Panc1 (cell line): ENCODE data around the gene DAB2IP. TPM values are rescaled to one million over a fixed set of nuclear protein-coding genes. Genes with fewer than 3 reads are reported as not detected.

Source experiments
- ATAC-seq: fragments of 200-7000 bp; cut with Tn5 transposase; 2 replicates; pipeline ENCODE4 v1.9.1; 2020; ENCODE audit warnings: mild to moderate bottlenecking, moderate library complexity
- BruUV-seq: library from RNA; stranded (reverse); fragments of 400-500 nt; replicated peaks from 2 replicates; lab custom pipeline; 2021; lab: Mats Ljungman, UMichigan
- CTCF ChIA-PET: fragments of 300-600 bp; sonication (Branson Sonifier 250); formaldehyde crosslinking; loops from one replicate; lab custom pipeline; 2022; ENCODE audit warnings: antibody characterized with exemption; lab: Charles Lee
- POLR2A ChIA-PET: fragments of 300-600 bp; sonication (Branson Sonifier 250); formaldehyde crosslinking; loops from one replicate; lab custom pipeline; 2022; ENCODE audit warnings: antibody characterized with exemption; lab: Charles Lee
- DNase-seq: peaks from one replicate; pipeline ENCODE4 v3.0.0-alpha.2; 2010; ENCODE audit warnings: low read depth, low spot score
- H3K27ac ChIP-seq: 2 replicates; pipeline ENCODE4 v1.5.1; 2011; ENCODE audit warnings: mild to moderate bottlenecking, low read length, inconsistent platforms
- H3K27me3 ChIP-seq: fragments of 200-500 bp; sonication (Bioruptor generic); 2 replicates; pipeline ENCODE4 v1.6.0; 2014; ENCODE audit warnings: low read length, inconsistent platforms; ENCODE audit not compliant: control insufficient read depth, insufficient read depth
- H3K36me3 ChIP-seq: fragments of 200-500 bp; sonication (Bioruptor generic); 2 replicates; pipeline ENCODE4 v1.5.1; 2014; ENCODE audit warnings: inconsistent platforms, mild to moderate bottlenecking, low read length, moderate library complexity; ENCODE audit not compliant: control insufficient read depth, insufficient read depth
- H3K4me1 ChIP-seq: 2 replicates; pipeline ENCODE4 v1.5.1; 2011; ENCODE audit warnings: inconsistent platforms, mild to moderate bottlenecking, low read length, moderate library complexity; ENCODE audit not compliant: control insufficient read depth, insufficient read depth
- H3K4me3 ChIP-seq, 2 experiments: 2 replicates each; pipeline ENCODE4 v1.5.1; 2011 to 2012; ENCODE audit warnings: low read depth in 2 of 2, low read length in 2 of 2, mild to moderate bottlenecking in 2 of 2, inconsistent platforms in 1 of 2, moderate library complexity in 1 of 2
- H3K9me3 ChIP-seq: fragments of 200-500 bp; sonication (Bioruptor generic); 2 replicates; pipeline ENCODE4 v1.5.1; 2014; ENCODE audit warnings: low read depth, mild to moderate bottlenecking, inconsistent platforms, low read length, moderate library complexity; ENCODE audit not compliant: control insufficient read depth, insufficient read depth
- POLR2AphosphoS5 ChIP-seq: IDR thresholded peaks from 2 replicates; pipeline ENCODE4 v1.6.1; 2012; ENCODE audit warnings: mild to moderate bottlenecking, low read depth, low read length, moderate library complexity
- SIN3A ChIP-seq: IDR thresholded peaks from 2 replicates; pipeline ENCODE4 v1.6.1; 2012; ENCODE audit warnings: low read depth, mild to moderate bottlenecking, low read length, moderate library complexity, borderline replicate concordance; ENCODE audit not compliant: insufficient read depth
- TCF7L2 ChIP-seq: IDR thresholded peaks from 2 replicates; pipeline ENCODE4 v1.6.1; 2011; ENCODE audit warnings: mild to moderate bottlenecking, low read depth, low read length, inconsistent platforms
- in situ Hi-C: cut with HindIII; loops from 2 replicates; pipeline ENCODE4 v1.10.0; 2016; ENCODE audit warnings: low sequenced_read_pairs, low pct_unique_long_range_greater_than_20kb
- intact Hi-C: fragments of 100-400 bp; cut with micrococcal nuclease; formaldehyde crosslinking; loops from one replicate; pipeline ENCODE4 v1.10.0; 2022; ENCODE audit not compliant: unreplicated experiment
- total RNA-seq: library from RNA; stranded (reverse); gene quantifications from one replicate; pipeline ENCODE4 v1.2.1, GENCODE V29; 2021; ENCODE audit not compliant: unreplicated experiment
- TF ChIP-seq, protein P1 (sequence below), 2 experiments: IDR thresholded peaks; 2 replicates each; pipeline ENCODE4 v1.6.1; 2011 to 2012; ENCODE audit warnings: low read depth in 2 of 2, control low read depth in 1 of 2, low read length in 1 of 2, mild to moderate bottlenecking in 1 of 2, moderate library complexity in 1 of 2; ENCODE audit not compliant: insufficient read depth in 1 of 2
- TF ChIP-seq, protein P2 (sequence below): fragments of 450-650 bp; IDR thresholded peaks from 2 replicates; pipeline ENCODE4 v1.5.1; 2017; ENCODE audit warnings: mild to moderate bottlenecking

DAB2IP gene
- total RNA-seq, 1 experiment from 2014 or later: 18.4 TPM

DNA sequence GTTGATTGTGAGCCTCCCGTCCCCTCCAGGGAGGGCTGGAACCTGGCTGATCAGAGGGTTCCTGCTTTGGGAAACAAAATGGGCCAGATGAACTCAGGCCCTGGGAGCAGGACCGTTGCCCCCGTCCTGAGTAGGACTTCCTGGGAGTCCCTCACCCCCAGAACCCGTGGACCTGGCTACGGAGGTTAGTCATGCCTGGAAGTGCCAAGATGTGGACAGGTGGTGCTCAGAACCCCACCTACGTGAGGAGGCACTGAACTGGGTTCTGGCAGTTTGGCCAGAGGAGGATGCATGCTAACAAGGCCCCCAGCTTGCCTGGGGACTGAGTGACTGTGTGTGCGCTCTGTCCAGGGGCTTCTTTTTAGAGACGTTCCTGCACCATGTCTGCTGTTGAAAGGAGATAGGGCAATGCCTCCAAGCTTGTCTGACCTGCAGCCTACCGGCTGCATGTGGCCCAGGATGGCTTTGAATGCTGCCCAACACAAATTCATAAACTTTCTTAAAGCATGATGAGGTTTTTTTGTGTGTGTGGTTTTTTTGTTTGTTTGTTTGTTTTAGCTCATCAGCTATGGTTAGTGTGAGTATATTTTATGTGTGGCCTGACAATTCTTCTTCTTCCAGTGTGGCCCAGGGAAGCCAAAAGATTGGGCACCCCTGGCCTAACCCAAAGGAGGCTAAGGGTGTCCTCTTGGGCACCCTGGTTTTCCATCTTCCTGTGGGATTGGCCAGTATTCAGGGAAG is 1.8 kb upstream of the DAB2IP start:
- peaks cover 2% of the 10 kb centered on the region for H3K27me3 ChIP-seq
- H3K4me1 ChIP-seq: peaks cover 4% of the 10 kb centered on the region
- H3K9me3 ChIP-seq: no peaks in the 10 kb centered on the region
- DNase-seq (no peak), ATAC-seq (no peak)
- no peak overlapping the region for H3K4me3 ChIP-seq
- no peaks in the 10 kb centered on the region for H3K36me3 ChIP-seq
- BruUV-seq: no TSS peak
- intact Hi-C loops: loop anchor here (10.0 kb wide), 1 partner anchor 45 kb away; no protein-coding TSS in a partner anchor
- no peak overlapping the region for H3K27ac ChIP-seq
- in situ Hi-C loops: no loop called here
- CTCF ChIA-PET: no interaction called here
- TF ChIP-seq, protein P1, sequence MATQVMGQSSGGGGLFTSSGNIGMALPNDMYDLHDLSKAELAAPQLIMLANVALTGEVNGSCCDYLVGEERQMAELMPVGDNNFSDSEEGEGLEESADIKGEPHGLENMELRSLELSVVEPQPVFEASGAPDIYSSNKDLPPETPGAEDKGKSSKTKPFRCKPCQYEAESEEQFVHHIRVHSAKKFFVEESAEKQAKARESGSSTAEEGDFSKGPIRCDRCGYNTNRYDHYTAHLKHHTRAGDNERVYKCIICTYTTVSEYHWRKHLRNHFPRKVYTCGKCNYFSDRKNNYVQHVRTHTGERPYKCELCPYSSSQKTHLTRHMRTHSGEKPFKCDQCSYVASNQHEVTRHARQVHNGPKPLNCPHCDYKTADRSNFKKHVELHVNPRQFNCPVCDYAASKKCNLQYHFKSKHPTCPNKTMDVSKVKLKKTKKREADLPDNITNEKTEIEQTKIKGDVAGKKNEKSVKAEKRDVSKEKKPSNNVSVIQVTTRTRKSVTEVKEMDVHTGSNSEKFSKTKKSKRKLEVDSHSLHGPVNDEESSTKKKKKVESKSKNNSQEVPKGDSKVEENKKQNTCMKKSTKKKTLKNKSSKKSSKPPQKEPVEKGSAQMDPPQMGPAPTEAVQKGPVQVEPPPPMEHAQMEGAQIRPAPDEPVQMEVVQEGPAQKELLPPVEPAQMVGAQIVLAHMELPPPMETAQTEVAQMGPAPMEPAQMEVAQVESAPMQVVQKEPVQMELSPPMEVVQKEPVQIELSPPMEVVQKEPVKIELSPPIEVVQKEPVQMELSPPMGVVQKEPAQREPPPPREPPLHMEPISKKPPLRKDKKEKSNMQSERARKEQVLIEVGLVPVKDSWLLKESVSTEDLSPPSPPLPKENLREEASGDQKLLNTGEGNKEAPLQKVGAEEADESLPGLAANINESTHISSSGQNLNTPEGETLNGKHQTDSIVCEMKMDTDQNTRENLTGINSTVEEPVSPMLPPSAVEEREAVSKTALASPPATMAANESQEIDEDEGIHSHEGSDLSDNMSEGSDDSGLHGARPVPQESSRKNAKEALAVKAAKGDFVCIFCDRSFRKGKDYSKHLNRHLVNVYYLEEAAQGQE (IDR thresholded peaks at IDR 0.05; ENCODE audit: insufficient read depth in 1 of 2, low read depth in 2 of 2, low read length in 1 of 2): no peak
- TF ChIP-seq POLR2AphosphoS5 (no peak), TCF7L2 (no peak), SIN3A (no peak)
- TF ChIP-seq, protein P2, sequence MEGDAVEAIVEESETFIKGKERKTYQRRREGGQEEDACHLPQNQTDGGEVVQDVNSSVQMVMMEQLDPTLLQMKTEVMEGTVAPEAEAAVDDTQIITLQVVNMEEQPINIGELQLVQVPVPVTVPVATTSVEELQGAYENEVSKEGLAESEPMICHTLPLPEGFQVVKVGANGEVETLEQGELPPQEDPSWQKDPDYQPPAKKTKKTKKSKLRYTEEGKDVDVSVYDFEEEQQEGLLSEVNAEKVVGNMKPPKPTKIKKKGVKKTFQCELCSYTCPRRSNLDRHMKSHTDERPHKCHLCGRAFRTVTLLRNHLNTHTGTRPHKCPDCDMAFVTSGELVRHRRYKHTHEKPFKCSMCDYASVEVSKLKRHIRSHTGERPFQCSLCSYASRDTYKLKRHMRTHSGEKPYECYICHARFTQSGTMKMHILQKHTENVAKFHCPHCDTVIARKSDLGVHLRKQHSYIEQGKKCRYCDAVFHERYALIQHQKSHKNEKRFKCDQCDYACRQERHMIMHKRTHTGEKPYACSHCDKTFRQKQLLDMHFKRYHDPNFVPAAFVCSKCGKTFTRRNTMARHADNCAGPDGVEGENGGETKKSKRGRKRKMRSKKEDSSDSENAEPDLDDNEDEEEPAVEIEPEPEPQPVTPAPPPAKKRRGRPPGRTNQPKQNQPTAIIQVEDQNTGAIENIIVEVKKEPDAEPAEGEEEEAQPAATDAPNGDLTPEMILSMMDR: no peak
- POLR2A ChIA-PET: interaction anchor here (1.0 kb wide), 1 partner anchor 17 kb away, joined by 3 read pairs; no protein-coding TSS in a partner anchor

DNA sequence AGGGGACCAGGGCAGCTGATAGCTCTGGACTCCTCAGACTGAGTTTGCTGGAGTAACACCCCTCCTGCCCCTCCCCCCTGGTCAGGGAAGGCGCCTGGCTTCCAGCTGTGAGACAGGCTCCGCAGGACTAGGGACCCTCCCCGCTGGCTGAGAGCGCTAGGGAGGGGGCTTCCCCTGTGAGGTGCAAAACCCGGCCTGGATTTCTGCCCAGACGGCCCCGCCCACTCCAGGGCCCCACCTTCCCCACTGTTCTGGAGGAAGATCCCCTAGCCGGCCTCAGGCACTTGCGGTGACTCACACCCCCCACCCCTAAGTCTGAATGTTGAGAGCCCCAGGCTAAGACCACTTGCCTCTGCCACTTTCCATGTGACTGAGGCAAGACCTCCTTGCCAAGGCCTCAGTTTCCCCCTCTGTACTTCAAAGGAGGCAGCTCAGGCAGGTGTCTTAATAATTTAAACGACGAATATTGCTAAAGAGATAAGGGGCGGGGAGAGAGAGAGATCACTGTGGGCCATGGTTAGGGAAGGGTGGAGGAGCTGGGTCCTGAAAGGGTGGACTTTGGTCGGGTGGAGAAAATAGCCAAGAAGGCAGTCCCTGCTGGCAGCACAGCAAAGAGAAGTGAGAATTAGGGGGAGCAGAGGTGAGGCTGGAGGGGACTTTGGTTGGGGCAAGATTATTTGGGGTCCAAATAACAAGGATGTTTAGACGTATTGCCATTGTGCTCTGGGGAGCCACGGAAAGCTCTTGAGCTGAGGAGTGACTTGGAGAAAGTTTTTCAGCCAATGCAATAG is 1.0 kb upstream of the DAB2IP start:
- Histone ChIP-seq H3K36me3 (no peaks in the 10 kb centered on the region), H3K9me3 (no peaks in the 10 kb centered on the region), H3K4me3 (peak overlapping the region in 1 of 2 experiments; percentile 37; a peak in 2 of 4 replicates), H3K27ac (no peak overlapping the region), H3K27me3 (peaks cover 2% of the 10 kb centered on the region), H3K4me1 (peaks cover 4% of the 10 kb centered on the region)
- TF ChIP-seq, protein P2: no peak
- no peak for TF ChIP-seq SIN3A
- TF ChIP-seq POLR2AphosphoS5: no peak
- TF ChIP-seq, protein P1 (IDR thresholded peaks at IDR 0.05; ENCODE audit: insufficient read depth in 1 of 2, low read depth in 2 of 2, low read length in 1 of 2): no peak
- no peak for TF ChIP-seq TCF7L2
- CTCF ChIA-PET: no interaction called here
- BruUV-seq: no TSS peak
- ATAC-seq (peak; percentile 18; the same call in 1 of the 2 replicates), DNase-seq (no peak)
- intact Hi-C loops (no loop called here), in situ Hi-C loops (no loop called here)
- POLR2A ChIA-PET: no interaction called here
